Mammary epithelial cell (primary cell): ENCODE results near the gene ARHGEF40.

Source experiments
- EZH2 ChIP-seq: IDR thresholded peaks from 2 replicates; pipeline ENCODE4 v1.6.1; 2012; ENCODE audit warnings: low read length, inconsistent platforms, borderline replicate concordance
- TF ChIP-seq, protein P1 (sequence below), 2 donors: IDR thresholded peaks in 1 of 2; conservative IDR thresholded peaks in 1 of 2; 2 replicates each; pipeline ENCODE4 v1.5.1; 2011 to 2012; ENCODE audit warnings: inconsistent platforms in 2 of 2, low read length in 2 of 2, mild to moderate bottlenecking in 2 of 2, control low read depth in 1 of 2, low read depth in 1 of 2; ENCODE audit not compliant: insufficient read depth in 1 of 2; ENCODE audit errors: extremely low read depth in 1 of 2

DNA sequence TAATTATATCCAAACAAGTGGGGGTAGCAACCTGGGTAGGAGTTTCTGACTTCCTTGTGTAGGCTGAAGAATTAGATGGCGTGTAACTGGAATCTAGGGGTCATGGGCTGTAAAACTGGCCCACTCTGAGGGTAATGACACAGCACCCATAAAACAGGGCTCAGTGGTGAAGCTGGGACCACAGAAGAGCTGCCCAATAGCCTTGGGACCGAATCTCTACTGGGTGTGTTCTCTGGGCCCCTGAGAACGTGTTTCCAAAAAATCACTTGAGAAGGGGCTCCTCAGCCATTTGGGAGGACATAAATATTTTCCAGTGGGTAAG, 8.8 kb upstream of the ARHGEF40 start:
- TF ChIP-seq, protein P1, sequence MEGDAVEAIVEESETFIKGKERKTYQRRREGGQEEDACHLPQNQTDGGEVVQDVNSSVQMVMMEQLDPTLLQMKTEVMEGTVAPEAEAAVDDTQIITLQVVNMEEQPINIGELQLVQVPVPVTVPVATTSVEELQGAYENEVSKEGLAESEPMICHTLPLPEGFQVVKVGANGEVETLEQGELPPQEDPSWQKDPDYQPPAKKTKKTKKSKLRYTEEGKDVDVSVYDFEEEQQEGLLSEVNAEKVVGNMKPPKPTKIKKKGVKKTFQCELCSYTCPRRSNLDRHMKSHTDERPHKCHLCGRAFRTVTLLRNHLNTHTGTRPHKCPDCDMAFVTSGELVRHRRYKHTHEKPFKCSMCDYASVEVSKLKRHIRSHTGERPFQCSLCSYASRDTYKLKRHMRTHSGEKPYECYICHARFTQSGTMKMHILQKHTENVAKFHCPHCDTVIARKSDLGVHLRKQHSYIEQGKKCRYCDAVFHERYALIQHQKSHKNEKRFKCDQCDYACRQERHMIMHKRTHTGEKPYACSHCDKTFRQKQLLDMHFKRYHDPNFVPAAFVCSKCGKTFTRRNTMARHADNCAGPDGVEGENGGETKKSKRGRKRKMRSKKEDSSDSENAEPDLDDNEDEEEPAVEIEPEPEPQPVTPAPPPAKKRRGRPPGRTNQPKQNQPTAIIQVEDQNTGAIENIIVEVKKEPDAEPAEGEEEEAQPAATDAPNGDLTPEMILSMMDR (conservative IDR thresholded peaks at IDR 0.05 in 1 of 2, IDR thresholded peaks at IDR 0.05 in 1 of 2; ENCODE audit: extremely low read depth in 1 of 2, insufficient read depth in 1 of 2, low read depth in 1 of 2, low read length in 2 of 2), result no peak
- TF ChIP-seq EZH2, result no peak
